Keratinocyte (primary cell): ENCODE measurements around the gene HECTD2.

Experiments
- EZH2 ChIP-seq: IDR thresholded peaks from one replicate; pipeline ENCODE4 v1.6.1; 2012; ENCODE audit warnings: inconsistent platforms, mild to moderate bottlenecking, low read length, moderate library complexity
- TF ChIP-seq, protein P1 (sequence below), 3 experiments: IDR thresholded peaks in 1 of 3; conservative IDR thresholded peaks in 1 of 3; optimal IDR thresholded peaks in 1 of 3; 2 replicates in 2 of 3; 3 replicates in 1 of 3; pipeline versions ENCODE3 to v1.5.1; 2011; ENCODE audit warnings: low read length in 3 of 3, mild to moderate bottlenecking in 3 of 3, moderate library complexity in 2 of 3, control low read depth in 1 of 3, inconsistent platforms in 1 of 3; ENCODE audit not compliant: insufficient read depth in 2 of 3; ENCODE audit errors: extremely low read depth in 1 of 3

DNA sequence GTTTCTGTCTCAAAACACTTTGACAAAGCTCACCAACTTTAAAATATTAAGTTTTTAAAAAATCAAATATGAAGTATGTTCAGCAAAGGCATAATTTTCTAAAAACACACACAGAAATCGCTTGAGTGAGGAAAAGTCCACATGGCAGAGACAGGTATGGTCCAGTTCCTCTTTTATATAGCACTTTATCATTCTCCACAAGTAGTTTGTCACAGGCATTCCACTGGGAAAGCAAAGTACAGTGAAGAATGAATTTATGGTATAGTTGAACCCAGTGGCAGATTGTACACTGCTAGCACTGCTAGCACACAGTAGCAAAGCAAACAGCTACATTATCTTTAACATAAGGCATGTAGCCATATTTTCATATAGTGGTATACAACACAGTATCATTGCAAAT, 102.3 kb downstream of the HECTD2 start:
- TF ChIP-seq, protein P1, sequence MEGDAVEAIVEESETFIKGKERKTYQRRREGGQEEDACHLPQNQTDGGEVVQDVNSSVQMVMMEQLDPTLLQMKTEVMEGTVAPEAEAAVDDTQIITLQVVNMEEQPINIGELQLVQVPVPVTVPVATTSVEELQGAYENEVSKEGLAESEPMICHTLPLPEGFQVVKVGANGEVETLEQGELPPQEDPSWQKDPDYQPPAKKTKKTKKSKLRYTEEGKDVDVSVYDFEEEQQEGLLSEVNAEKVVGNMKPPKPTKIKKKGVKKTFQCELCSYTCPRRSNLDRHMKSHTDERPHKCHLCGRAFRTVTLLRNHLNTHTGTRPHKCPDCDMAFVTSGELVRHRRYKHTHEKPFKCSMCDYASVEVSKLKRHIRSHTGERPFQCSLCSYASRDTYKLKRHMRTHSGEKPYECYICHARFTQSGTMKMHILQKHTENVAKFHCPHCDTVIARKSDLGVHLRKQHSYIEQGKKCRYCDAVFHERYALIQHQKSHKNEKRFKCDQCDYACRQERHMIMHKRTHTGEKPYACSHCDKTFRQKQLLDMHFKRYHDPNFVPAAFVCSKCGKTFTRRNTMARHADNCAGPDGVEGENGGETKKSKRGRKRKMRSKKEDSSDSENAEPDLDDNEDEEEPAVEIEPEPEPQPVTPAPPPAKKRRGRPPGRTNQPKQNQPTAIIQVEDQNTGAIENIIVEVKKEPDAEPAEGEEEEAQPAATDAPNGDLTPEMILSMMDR (optimal IDR thresholded peaks at IDR 0.05 in 1 of 3, IDR thresholded peaks at IDR 0.05 in 1 of 3, conservative IDR thresholded peaks at IDR 0.05 in 1 of 3; ENCODE audit: extremely low read depth in 1 of 3, insufficient read depth in 2 of 3, low read length in 3 of 3) = no peak
- TF ChIP-seq EZH2 = no peak
